DLD1 (cell line): ENCODE measurements around the gene FNDC10.
"Not testable (repeated sequence)": the region's sequence is repeated elsewhere in the genome, so short reads cannot be mapped to it uniquely, and the experiment has no call there.

Experiments used
- in situ Hi-C: cut with HindIII; loops from 2 replicates; pipeline ENCODE4 v1.10.0; 2017; ENCODE audit warnings: low sequenced_read_pairs

Gene FNDC10

DNA sequence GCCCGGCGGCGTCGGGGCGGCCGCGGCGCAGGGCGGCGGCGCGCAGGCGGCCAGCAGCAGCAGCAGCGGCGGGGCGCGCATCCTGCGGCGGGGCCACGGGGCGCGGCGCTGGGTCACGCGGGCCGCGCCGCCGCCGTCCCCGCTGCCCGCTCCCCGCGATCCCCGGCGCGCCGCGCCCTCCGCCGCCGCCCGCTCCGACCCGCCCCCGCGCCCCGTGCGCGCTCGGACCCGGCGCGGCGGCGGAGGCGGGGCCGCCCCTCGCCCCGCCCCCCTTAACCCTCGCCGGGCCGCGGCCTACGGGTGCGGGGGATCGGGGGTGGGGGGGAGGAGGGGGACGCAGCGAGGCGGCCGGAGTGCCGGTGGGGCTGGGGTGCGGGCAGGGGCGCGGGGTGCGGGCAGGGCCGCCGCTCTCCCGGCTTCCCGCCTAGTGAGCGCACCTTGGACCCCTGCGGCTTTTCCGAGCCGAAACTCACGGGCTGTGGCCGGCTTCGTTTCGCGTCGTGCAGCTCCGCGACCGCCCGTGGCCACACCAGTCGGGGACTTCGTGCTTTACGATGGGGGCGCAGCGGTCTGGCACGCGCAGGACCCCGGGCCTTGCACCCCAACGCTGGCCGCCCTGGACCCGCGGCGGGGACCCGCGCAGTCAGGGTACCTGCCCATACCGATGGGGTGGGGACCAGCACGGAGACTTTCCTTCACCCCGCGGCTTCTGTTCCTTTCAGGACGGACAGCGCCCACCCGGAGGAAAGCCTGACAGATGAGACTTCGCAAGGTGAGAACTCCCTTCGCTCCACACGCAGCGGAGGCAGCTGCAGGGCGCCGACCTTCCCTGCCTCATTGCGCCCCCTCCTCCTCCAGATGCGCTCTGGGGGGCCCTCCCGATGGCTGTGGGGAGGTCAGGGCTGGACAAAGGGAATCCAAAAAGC lies at the start of gene FNDC10:
FNDC10 (minus strand) TSS at position 201 of the 926 bp plus-strand sequence; CDS start at position 81, 120 bp downstream.
- in situ Hi-C loops: no loop called here

DNA sequence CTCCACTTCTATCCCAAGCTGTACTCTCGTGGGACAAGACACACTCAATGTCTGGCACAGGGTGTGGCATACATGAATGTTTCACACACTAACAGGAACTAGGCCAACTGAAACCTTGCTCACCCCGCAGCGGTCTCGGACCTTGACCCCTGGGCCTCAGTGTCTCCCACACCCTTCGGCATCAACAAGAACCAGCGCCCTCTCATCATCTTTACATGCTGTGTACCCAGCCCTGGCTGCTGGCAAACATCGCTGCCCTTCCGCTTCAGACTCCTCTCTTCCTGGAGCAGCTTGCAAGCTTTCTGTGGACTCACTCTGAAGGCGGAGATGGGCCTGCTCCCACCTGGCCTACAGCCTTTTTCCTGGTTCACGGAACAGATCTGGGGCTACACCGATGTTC lies 48.3 kb upstream of the FNDC10 start:
- in situ Hi-C loops: not testable (repeated sequence)

GRCh38 chr1:1647567-1648241 lies 47.8 kb upstream of the FNDC10 start:
- in situ Hi-C loops: not testable (repeated sequence)

GRCh38 chr1:1646326-1646725 lies 46.4 kb upstream of the FNDC10 start:
- in situ Hi-C loops: not testable (repeated sequence)

GRCh38 chr1:1640711-1641461 lies 41.0 kb upstream of the FNDC10 start:
- in situ Hi-C loops: not testable (repeated sequence)

DNA sequence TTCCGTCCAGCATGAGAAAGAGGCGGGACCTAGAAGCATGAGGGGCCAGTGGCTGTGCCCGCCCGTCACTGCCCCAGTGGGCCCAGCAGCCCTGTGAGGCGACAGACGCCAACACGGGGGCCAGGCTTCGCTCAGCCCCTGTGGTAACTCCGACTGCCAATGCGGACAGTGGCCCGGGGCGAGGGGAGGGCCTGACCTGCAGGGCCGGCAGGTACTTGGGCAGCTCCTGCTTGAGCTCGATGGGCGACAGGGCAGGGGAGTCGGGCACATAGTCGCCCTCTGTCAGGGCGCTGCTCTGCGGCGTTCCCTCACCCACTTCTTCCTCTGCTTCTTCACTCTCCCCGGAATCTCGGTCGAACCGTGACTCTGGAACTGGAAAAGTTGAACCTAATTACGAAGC lies 40.1 kb upstream of the FNDC10 start:
- in situ Hi-C loops: not testable (repeated sequence)

DNA sequence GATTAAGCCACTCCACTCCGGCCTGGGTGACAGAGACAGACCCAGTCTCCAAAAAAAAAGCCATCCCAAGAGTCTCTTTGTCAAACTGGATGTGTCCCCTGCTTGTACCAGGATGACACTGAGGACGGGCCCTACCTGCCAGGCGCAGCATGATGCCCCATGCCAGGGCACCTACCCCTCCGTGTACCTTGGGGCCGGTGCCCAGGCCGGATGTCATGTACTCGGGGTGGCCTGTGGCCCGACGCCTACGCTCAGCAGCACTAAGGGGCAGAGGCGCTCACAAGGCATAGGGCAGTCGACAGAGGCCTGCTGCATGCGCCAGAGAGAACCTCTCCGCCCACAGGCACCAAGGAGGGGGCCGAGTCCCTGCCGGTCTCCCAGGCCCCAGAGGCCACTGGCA lies 39.4 kb upstream of the FNDC10 start:
- in situ Hi-C loops: not testable (repeated sequence)

DNA sequence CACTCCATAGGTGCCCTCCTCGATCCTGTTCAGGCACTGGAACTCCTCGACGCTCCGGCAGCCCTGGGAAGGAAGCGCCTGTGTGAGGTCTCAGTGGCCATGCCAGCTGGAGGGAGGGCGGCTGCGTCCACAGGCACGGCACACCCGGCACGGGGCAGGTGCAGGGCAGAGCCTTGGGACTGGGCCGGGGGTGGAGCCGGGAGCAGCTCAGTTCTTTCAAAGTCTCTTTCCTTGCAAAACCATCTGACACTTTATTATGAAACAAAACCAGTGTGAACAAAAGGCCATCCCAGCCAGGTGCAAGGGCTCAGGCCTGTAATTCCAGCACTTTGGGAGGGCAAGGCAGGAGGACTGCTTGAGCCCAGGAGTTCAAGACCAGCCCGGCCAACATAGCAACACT lies 38.6 kb upstream of the FNDC10 start:
- in situ Hi-C loops: not testable (repeated sequence)

- in situ Hi-C loops: not testable (repeated sequence)
These were observed 37.5 kb upstream of the FNDC10 start for GRCh38 chr1:1637479-1637875.

GRCh38 chr1:1636621-1637478 lies 36.9 kb upstream of the FNDC10 start:
- in situ Hi-C loops: not testable (repeated sequence)

DNA sequence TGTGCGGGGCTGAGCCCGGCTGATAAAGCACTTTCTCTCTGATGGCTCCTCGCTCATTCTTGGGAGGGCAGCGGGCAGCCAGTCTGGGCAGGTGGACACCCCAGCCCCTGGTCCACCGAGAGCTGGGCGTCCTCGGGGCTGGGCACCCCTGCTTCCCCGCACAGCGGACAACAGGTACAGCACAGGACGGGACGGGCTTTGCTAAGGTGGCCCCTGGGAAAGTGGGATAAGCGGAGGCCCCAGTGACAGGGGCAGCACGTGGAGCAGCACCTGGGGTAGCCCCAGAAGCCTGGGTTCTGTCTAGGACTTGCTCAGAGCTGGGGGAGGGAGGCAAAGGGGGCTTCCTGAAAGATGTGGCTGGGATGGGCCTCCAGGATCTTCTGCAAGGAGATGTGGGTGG lies 34.7 kb upstream of the FNDC10 start:
- in situ Hi-C loops: not testable (repeated sequence)

DNA sequence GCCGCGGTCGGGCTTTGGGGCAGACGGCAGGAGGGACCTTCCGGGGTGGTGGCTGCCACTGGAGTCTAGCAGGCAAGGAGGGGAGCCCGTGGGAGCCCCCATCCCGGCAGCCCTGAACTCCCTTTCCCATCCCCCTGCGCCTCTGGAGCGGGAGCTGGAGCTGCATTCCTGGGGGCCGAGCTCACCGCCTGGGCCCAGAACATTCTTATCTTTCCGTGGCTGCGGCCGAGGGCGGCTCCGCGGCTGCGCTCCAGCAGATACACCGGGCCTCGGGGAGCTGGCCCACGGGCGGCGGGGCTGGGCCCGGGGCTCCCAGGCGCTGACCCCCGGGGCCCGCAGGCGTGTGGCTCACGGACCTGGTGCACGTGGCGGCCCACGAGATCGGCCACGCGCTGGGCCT lies 33.5 kb upstream of the FNDC10 start:
- in situ Hi-C loops: not testable (repeated sequence)

GRCh38 chr1:1631782-1632420 lies 32.0 kb upstream of the FNDC10 start, which contains the start of gene MMP23B:
MMP23B (plus strand) TSS chr1:1632173; CDS start chr1:1632219, 46 bp downstream.
- in situ Hi-C loops: no loop called here

GRCh38 chr1:1630965-1631781 lies 31.2 kb upstream of the FNDC10 start:
- in situ Hi-C loops: no loop called here

GRCh38 chr1:1630191-1630964 lies 30.4 kb upstream of the FNDC10 start:
- in situ Hi-C loops: no loop called here

- in situ Hi-C loops: no loop called here
These were observed 29.7 kb upstream of the FNDC10 start for GRCh38 chr1:1629430-1630190.

- in situ Hi-C loops: no loop called here
These were observed 29.0 kb upstream of the FNDC10 start for GRCh38 chr1:1628754-1629429.
